HEK293 (cell line): ENCODE results near the gene ZP3.

ENCODE experiments used
- GLI2 ChIP-seq: fragments of 450-650 bp; formaldehyde crosslinking; IDR thresholded peaks from 2 replicates; pipeline ENCODE4; 2017; ENCODE audit warnings: missing biosample characterization, missing genetic modification characterization, low read depth, borderline replicate concordance
- GLIS1 ChIP-seq: fragments of 450-650 bp; formaldehyde crosslinking; IDR thresholded peaks from 2 replicates; pipeline ENCODE4 v1.5.1; 2016; ENCODE audit warnings: missing biosample characterization, missing genetic modification characterization
- IKZF3 ChIP-seq: fragments of 450-650 bp; IDR thresholded peaks from 2 replicates; pipeline ENCODE4 v1.5.0; 2018; ENCODE audit warnings: missing biosample characterization, mild to moderate bottlenecking, missing genetic modification characterization, moderate library complexity
- MEIS1 ChIP-seq: sonication (generic); formaldehyde crosslinking; IDR thresholded peaks from 2 replicates; pipeline ENCODE4 v1.8.1; 2022; ENCODE audit warnings: missing genetic modification reagents, mild to moderate bottlenecking, borderline replicate concordance
- MYNN ChIP-seq: fragments of 450-650 bp; formaldehyde crosslinking; IDR thresholded peaks from 2 replicates; pipeline ENCODE4 v1.5.1; 2016; ENCODE audit warnings: missing biosample characterization, missing genetic modification characterization, borderline replicate concordance
- PRDM2 ChIP-seq: fragments of 450-650 bp; formaldehyde crosslinking; IDR thresholded peaks from 2 replicates; pipeline ENCODE4 v1.5.1; 2016; ENCODE audit warnings: missing biosample characterization, missing genetic modification characterization, borderline replicate concordance
- SP3 ChIP-seq: fragments of 450-650 bp; formaldehyde crosslinking; IDR thresholded peaks from 2 replicates; pipeline ENCODE4 v1.5.1; 2016; ENCODE audit warnings: missing biosample characterization, missing genetic modification characterization
- ZFHX2 ChIP-seq: fragments of 450-650 bp; formaldehyde crosslinking; conservative IDR thresholded peaks from 2 replicates; pipeline ENCODE4 v1.5.1; 2016; ENCODE audit warnings: missing biosample characterization, missing genetic modification characterization
- ZFP69B ChIP-seq: fragments of 450-650 bp; formaldehyde crosslinking; IDR thresholded peaks from 2 replicates; pipeline ENCODE4 v1.5.1; 2016; ENCODE audit warnings: missing biosample characterization, missing genetic modification characterization
- ZNF10 ChIP-seq: fragments of 450-650 bp; formaldehyde crosslinking; IDR thresholded peaks from 2 replicates; pipeline ENCODE4 v1.5.1; 2017; ENCODE audit warnings: missing biosample characterization, missing genetic modification characterization
- ZNF138 ChIP-seq: fragments of 450-650 bp; formaldehyde crosslinking; IDR thresholded peaks from 2 replicates; pipeline ENCODE4 v1.5.1; 2016; ENCODE audit warnings: missing biosample characterization, missing genetic modification characterization, borderline replicate concordance
- ZNF175 ChIP-seq: fragments of 450-650 bp; formaldehyde crosslinking; IDR thresholded peaks from 2 replicates; pipeline ENCODE4 v1.5.1; 2016; ENCODE audit warnings: missing biosample characterization, missing genetic modification characterization
- ZNF23 ChIP-seq: fragments of 450-650 bp; formaldehyde crosslinking; IDR thresholded peaks from 2 replicates; pipeline ENCODE4 v1.5.1; 2016; ENCODE audit warnings: missing biosample characterization, missing genetic modification characterization, borderline replicate concordance
- ZNF416 ChIP-seq: fragments of 450-650 bp; formaldehyde crosslinking; IDR thresholded peaks from 2 replicates; pipeline ENCODE4 v1.5.1; 2016; ENCODE audit warnings: missing biosample characterization, missing genetic modification characterization
- ZNF433 ChIP-seq: fragments of 450-650 bp; formaldehyde crosslinking; IDR thresholded peaks from 2 replicates; pipeline ENCODE4 v1.5.1; 2016; ENCODE audit warnings: missing biosample characterization, missing genetic modification characterization, low read depth
- ZNF449 ChIP-seq: fragments of 450-650 bp; formaldehyde crosslinking; IDR thresholded peaks from 2 replicates; pipeline ENCODE4 v1.5.1; 2017; ENCODE audit warnings: missing biosample characterization, mild to moderate bottlenecking, missing genetic modification characterization, moderate library complexity
- ZNF560 ChIP-seq: fragments of 450-650 bp; formaldehyde crosslinking; IDR thresholded peaks from 2 replicates; pipeline ENCODE4 v1.5.1; 2017; ENCODE audit warnings: missing biosample characterization, missing genetic modification characterization, borderline replicate concordance
- ZNF600 ChIP-seq: fragments of 450-650 bp; formaldehyde crosslinking; IDR thresholded peaks from 2 replicates; pipeline ENCODE4 v1.5.1; 2016; ENCODE audit warnings: missing biosample characterization, missing genetic modification characterization
- ZNF610 ChIP-seq: fragments of 450-650 bp; formaldehyde crosslinking; IDR thresholded peaks from 2 replicates; pipeline ENCODE4 v1.5.1; 2016; ENCODE audit warnings: missing biosample characterization, missing genetic modification characterization, borderline replicate concordance
- ZNF660 ChIP-seq: fragments of 450-650 bp; IDR thresholded peaks from 2 replicates; pipeline ENCODE4 v1.5.1; 2018; ENCODE audit warnings: missing biosample characterization, mild to moderate bottlenecking, missing genetic modification characterization
- ZNF670 ChIP-seq: fragments of 450-650 bp; formaldehyde crosslinking; IDR thresholded peaks from 2 replicates; pipeline ENCODE4 v1.5.1; 2016; ENCODE audit warnings: missing biosample characterization, missing genetic modification characterization, low read depth
- ZNF777 ChIP-seq: fragments of 450-650 bp; formaldehyde crosslinking; IDR thresholded peaks from 2 replicates; pipeline ENCODE4 v1.5.1; 2017; ENCODE audit warnings: missing biosample characterization, missing genetic modification characterization, borderline replicate concordance
- ZNF785 ChIP-seq: fragments of 450-650 bp; formaldehyde crosslinking; IDR thresholded peaks from 2 replicates; pipeline ENCODE4 v1.5.1; 2016; ENCODE audit warnings: missing biosample characterization, missing genetic modification characterization
- ZNF791 ChIP-seq: fragments of 450-650 bp; formaldehyde crosslinking; IDR thresholded peaks from 2 replicates; pipeline ENCODE4 v1.5.1; 2016; ENCODE audit warnings: missing biosample characterization, missing genetic modification characterization
- ZNF792 ChIP-seq: fragments of 450-650 bp; formaldehyde crosslinking; IDR thresholded peaks from 2 replicates; pipeline ENCODE4 v1.5.1; 2016; ENCODE audit warnings: missing biosample characterization, missing genetic modification characterization
- ZNF843 ChIP-seq: fragments of 450-650 bp; formaldehyde crosslinking; IDR thresholded peaks from 2 replicates; pipeline ENCODE4 v1.5.1; 2016; ENCODE audit warnings: missing biosample characterization, missing genetic modification characterization
- TF ChIP-seq, protein P1 (sequence below): fragments of 450-650 bp; formaldehyde crosslinking; IDR thresholded peaks from 2 replicates; pipeline ENCODE4 v1.5.1; 2016; ENCODE audit warnings: missing biosample characterization, missing genetic modification characterization
- TF ChIP-seq, protein P2 (sequence below): fragments of 450-650 bp; formaldehyde crosslinking; IDR thresholded peaks from 2 replicates; pipeline ENCODE4 v1.5.1; 2016; ENCODE audit warnings: missing biosample characterization, missing genetic modification characterization, borderline replicate concordance

The ZP3 gene

GRCh38 chr7:76393116-76394031, 31.4 kb upstream of the ZP3 start (continued):
- TF ChIP-seq GLIS1 (tag by site-specific recombination): no peak
- TF ChIP-seq, protein P1, sequence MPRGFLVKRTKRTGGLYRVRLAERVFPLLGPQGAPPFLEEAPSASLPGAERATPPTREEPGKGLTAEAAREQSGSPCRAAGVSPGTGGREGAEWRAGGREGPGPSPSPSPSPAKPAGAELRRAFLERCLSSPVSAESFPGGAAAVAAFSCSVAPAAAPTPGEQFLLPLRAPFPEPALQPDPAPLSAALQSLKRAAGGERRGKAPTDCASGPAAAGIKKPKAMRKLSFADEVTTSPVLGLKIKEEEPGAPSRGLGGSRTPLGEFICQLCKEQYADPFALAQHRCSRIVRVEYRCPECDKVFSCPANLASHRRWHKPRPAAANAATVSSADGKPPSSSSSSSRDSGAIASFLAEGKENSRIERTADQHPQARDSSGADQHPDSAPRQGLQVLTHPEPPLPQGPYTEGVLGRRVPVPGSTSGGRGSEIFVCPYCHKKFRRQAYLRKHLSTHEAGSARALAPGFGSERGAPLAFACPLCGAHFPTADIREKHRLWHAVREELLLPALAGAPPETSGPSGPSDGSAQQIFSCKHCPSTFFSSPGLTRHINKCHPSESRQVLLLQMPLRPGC (tag by site-specific recombination): no peak
- TF ChIP-seq IKZF3 (tag by site-specific recombination): no peak
- no peak for TF ChIP-seq ZNF600
- TF ChIP-seq ZNF560 (tag by site-specific recombination): no peak
- TF ChIP-seq ZNF175 (tag by site-specific recombination): no peak
- TF ChIP-seq ZNF23 (tag by site-specific recombination): no peak
- TF ChIP-seq ZNF138 (tag by site-specific recombination): no peak
- TF ChIP-seq MYNN (tag by site-specific recombination): no peak
- TF ChIP-seq ZNF670 (tag by site-specific recombination): no peak
- no peak for TF ChIP-seq ZNF10
- TF ChIP-seq SP3: peak; percentile 58; the same call in 1 of the 2 replicates
- TF ChIP-seq, protein P2, sequence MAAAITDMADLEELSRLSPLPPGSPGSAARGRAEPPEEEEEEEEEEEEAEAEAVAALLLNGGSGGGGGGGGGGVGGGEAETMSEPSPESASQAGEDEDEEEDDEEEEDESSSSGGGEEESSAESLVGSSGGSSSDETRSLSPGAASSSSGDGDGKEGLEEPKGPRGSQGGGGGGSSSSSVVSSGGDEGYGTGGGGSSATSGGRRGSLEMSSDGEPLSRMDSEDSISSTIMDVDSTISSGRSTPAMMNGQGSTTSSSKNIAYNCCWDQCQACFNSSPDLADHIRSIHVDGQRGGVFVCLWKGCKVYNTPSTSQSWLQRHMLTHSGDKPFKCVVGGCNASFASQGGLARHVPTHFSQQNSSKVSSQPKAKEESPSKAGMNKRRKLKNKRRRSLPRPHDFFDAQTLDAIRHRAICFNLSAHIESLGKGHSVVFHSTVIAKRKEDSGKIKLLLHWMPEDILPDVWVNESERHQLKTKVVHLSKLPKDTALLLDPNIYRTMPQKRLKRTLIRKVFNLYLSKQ: no peak
- TF ChIP-seq GLI2 (tag by site-specific recombination): no peak
- no peak for TF ChIP-seq MEIS1 (CRISPR knock-in tag)
- no peak for TF ChIP-seq ZNF449 (tag by site-specific recombination)
- no peak for TF ChIP-seq ZFP69B
- TF ChIP-seq ZNF433 (tag by site-specific recombination): no peak
- no peak for TF ChIP-seq ZNF660 (tag by site-specific recombination)
- no peak for TF ChIP-seq ZNF785 (tag by site-specific recombination)
- TF ChIP-seq ZNF792 (tag by site-specific recombination): no peak
- TF ChIP-seq PRDM2 (tag by site-specific recombination): no peak
- TF ChIP-seq ZNF843 (tag by site-specific recombination): no peak
- peak; percentile 86 for TF ChIP-seq ZFHX2
- no peak for TF ChIP-seq ZNF777 (tag by site-specific recombination)
- TF ChIP-seq ZNF416 (tag by site-specific recombination): no peak
- no peak for TF ChIP-seq ZNF791 (tag by site-specific recombination)
- TF ChIP-seq ZNF610 (tag by site-specific recombination): no peak
